ENCODE data around the gene CTNNA3.
"Not testable (repeated sequence)": the region's sequence is repeated elsewhere in the genome, so short reads cannot be mapped to it uniquely, and the experiment has no call there.

CTNNA3 gene

GRCh38 chr10:66366163-66366562, 1329.8 kb downstream of the CTNNA3 start:
- DNase-seq (ENCODE audit: low read depth): no peak

- no peak for DNase-seq (ENCODE audit: low read depth)
Observed at GRCh38 chr10:66365686-66366085, 1330.3 kb downstream of the CTNNA3 start.

GRCh38 chr10:66362522-66362921, 1333.5 kb downstream of the CTNNA3 start:
- no peak for DNase-seq (ENCODE audit: low read depth)

- DNase-seq (ENCODE audit: low read depth): not testable (repeated sequence)
Observed at GRCh38 chr10:66353822-66354221, 1342.2 kb downstream of the CTNNA3 start.

GRCh38 chr10:66353422-66353821, 1342.6 kb downstream of the CTNNA3 start:
- no peak for DNase-seq (ENCODE audit: low read depth)

- no peak for DNase-seq (ENCODE audit: low read depth)
Observed at GRCh38 chr10:66350622-66351399, 1345.2 kb downstream of the CTNNA3 start.

- no peak for DNase-seq (ENCODE audit: low read depth)
Observed at GRCh38 chr10:66349726-66350125, 1346.3 kb downstream of the CTNNA3 start.

GRCh38 chr10:66349076-66349475, 1346.9 kb downstream of the CTNNA3 start:
- no peak for DNase-seq (ENCODE audit: low read depth)

- no peak for DNase-seq (ENCODE audit: low read depth)
Observed at GRCh38 chr10:66337211-66337610, 1358.8 kb downstream of the CTNNA3 start.

- DNase-seq (ENCODE audit: low read depth): no peak
Observed at GRCh38 chr10:66336791-66337190, 1359.2 kb downstream of the CTNNA3 start.

- DNase-seq (ENCODE audit: low read depth): not testable (repeated sequence)
Observed at GRCh38 chr10:66335753-66336152, 1360.2 kb downstream of the CTNNA3 start.

- DNase-seq (ENCODE audit: low read depth): no peak
Observed at GRCh38 chr10:66329147-66329546, 1366.8 kb downstream of the CTNNA3 start.

GRCh38 chr10:66326876-66327275, 1369.1 kb downstream of the CTNNA3 start:
- DNase-seq (ENCODE audit: low read depth): no peak

- no peak for DNase-seq (ENCODE audit: low read depth)
Observed at GRCh38 chr10:66322777-66323176, 1373.2 kb downstream of the CTNNA3 start.

GRCh38 chr10:66321723-66322665, 1374.0 kb downstream of the CTNNA3 start:
- DNase-seq (ENCODE audit: low read depth): no peak

- no peak for DNase-seq (ENCODE audit: low read depth)
Observed at GRCh38 chr10:66318761-66319160, 1377.2 kb downstream of the CTNNA3 start.

GRCh38 chr10:66307826-66308225, 1388.2 kb downstream of the CTNNA3 start:
- DNase-seq (ENCODE audit: low read depth): no peak

GRCh38 chr10:66301078-66301477, 1394.9 kb downstream of the CTNNA3 start:
- DNase-seq (ENCODE audit: low read depth): no peak

- no peak for DNase-seq (ENCODE audit: low read depth)
Observed at GRCh38 chr10:66295602-66296001, 1400.4 kb downstream of the CTNNA3 start.

GRCh38 chr10:66294538-66294937, 1401.5 kb downstream of the CTNNA3 start:
- DNase-seq (ENCODE audit: low read depth): no peak

GRCh38 chr10:66292922-66293321, 1403.1 kb downstream of the CTNNA3 start:
- no peak for DNase-seq (ENCODE audit: low read depth)

GRCh38 chr10:66292456-66292855, 1403.5 kb downstream of the CTNNA3 start:
- DNase-seq (ENCODE audit: low read depth): no peak

- no peak for DNase-seq (ENCODE audit: low read depth)
Observed at GRCh38 chr10:66291133-66291532, 1404.9 kb downstream of the CTNNA3 start.
